Activated CD4-positive, alpha-beta T cell treated with anti-CD3 and anti-CD28 coated beads for 36 hours (primary cell): ENCODE results near the gene ZFP2. TPM values are rescaled to one million over a fixed set of nuclear protein-coding genes. Genes with fewer than 3 reads are reported as not detected.
"Not testable (repeated sequence)": the region's sequence is repeated elsewhere in the genome, so short reads cannot be mapped to it uniquely, and the experiment has no call there.

Experiments used
- ATAC-seq: fragments of 200-7000 bp; cut with Tn5 transposase; one replicate; pipeline ENCODE4 v1.10.0; 2021; ENCODE audit warnings: mild to moderate bottlenecking, moderate library complexity
- CTCF ChIA-PET: fragments of 350-600 bp; sonication (Branson Sonifier 250); formaldehyde crosslinking; loops from one replicate; lab custom pipeline; 2021; ENCODE audit warnings: antibody characterized with exemption; lab: Charles Lee
- POLR2A ChIA-PET: fragments of 350-600 bp; sonication (Branson Sonifier 250); formaldehyde crosslinking; loops from one replicate; lab custom pipeline; 2021; ENCODE audit warnings: antibody characterized with exemption, inconsistent platforms; lab: Charles Lee
- DNase-seq: peaks from one replicate; pipeline ENCODE4 v3.0.0-alpha.2; 2020
- H3K27ac Mint-ChIP-seq: one replicate; pipeline ENCODE4 v1.8.0; 2021; ENCODE audit warnings: mixed read lengths
- H3K27me3 Mint-ChIP-seq: one replicate; pipeline ENCODE4 v1.8.0; 2021; ENCODE audit warnings: mixed read lengths
- H3K36me3 Mint-ChIP-seq: one replicate; pipeline ENCODE4 v1.8.0; 2021; ENCODE audit warnings: low read depth, mixed read lengths
- H3K4me1 Mint-ChIP-seq: one replicate; pipeline ENCODE4 v1.8.0; 2021; ENCODE audit warnings: mixed read lengths
- H3K4me3 Mint-ChIP-seq: one replicate; pipeline ENCODE4 v1.8.0; 2021; ENCODE audit warnings: mild to moderate bottlenecking, moderate library complexity, mixed read lengths
- H3K9me3 Mint-ChIP-seq: one replicate; pipeline ENCODE4 v1.8.0; 2021; ENCODE audit warnings: low read depth, mixed read lengths
- intact Hi-C, 2 experiments: fragments of 100-400 bp; cut with DNase I in 1 of 2; cut with micrococcal nuclease in 1 of 2; formaldehyde crosslinking; loops; one replicate each; pipeline versions ENCODE4 v1.14.2 to v1.15.1; 2022 to 2024; cut with DNase I, micrococcal nuclease
- total RNA-seq, 2 experiments: library from RNA; stranded (reverse); gene quantifications; one replicate each; pipeline ENCODE4 v1.2.3, GENCODE V29; 2021

Gene ZFP2
- total RNA-seq = under 1 TPM; 0.37 to 0.85 TPM

DNA sequence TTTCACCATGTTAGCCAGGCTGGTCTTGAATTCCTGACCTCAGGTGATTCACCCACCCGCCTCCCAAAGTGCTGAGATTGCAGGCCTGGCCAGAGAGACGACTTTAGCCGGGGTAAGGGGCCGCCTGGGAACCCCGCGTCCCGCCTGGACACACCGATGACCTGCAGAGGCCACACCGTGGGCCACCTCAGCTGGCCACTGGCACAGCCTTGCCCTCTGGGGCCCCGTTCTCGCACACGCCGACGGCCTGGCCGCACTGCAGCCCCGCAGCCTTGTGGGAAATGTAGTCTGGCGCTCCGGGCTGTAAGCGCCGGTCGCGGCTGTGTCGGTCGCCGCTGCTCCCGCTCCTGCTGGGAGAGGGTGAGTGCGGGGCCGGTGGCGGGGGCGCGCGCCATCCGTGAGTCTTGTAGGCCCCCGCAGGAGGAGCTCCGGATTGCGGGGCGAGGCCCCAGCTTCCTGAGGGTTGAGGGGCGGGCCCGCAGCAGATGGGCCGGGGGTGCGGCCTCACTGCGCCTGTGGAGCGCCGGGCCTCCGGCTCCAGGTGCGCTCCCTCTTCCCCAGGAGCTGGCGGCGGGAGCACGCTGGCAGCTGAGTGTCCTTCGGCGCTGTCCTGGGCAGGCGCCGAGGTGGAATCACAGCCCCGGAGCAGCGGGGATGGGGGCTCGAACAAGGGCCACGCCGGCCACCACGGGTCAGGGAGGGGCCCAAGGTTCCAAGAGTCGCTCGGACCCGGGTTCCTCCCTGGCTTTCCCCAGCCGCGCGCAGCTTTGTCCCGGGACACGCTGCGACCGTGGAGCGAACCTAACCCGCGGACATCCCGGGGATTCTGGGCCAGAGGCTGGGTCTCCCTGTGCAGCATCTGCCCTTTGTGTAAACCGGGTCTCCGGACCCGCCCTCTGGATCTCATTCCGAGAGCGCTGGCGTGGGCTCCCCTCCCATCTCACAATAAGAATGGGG is at the start of gene ZFP2:
ZFP2 (plus strand) TSS at position 299 of the 957 bp plus-strand sequence. CDS start 35,401 bp downstream, outside the sequence.
- peak; percentile 63 for DNase-seq
- H3K36me3 Mint-ChIP-seq = peaks cover 25% of the 10 kb centered on the region
- peak; percentile 97 for ATAC-seq
- peak within 1 kb of the TSS; percentile 69 for H3K4me3 Mint-ChIP-seq
- peak within 1 kb of the TSS; percentile 51 for H3K27ac Mint-ChIP-seq
- no peaks in the 10 kb centered on the region for H3K27me3 Mint-ChIP-seq
- ChIA-PET CTCF (no interaction called here), POLR2A (no interaction called here)
- intact Hi-C loops = loop anchor here (1.0 to 5.0 kb wide), 4 partner anchors 37 to 166 kb away; partner anchors contain the start of genes ZNF354B (in 2 of the 2), ZNF354A (in 1 of the 2) and ZNF879 (in 1 of the 2)
- H3K9me3 Mint-ChIP-seq = peaks cover 9% of the 10 kb centered on the region
- no peaks in the 10 kb centered on the region for H3K4me1 Mint-ChIP-seq

DNA sequence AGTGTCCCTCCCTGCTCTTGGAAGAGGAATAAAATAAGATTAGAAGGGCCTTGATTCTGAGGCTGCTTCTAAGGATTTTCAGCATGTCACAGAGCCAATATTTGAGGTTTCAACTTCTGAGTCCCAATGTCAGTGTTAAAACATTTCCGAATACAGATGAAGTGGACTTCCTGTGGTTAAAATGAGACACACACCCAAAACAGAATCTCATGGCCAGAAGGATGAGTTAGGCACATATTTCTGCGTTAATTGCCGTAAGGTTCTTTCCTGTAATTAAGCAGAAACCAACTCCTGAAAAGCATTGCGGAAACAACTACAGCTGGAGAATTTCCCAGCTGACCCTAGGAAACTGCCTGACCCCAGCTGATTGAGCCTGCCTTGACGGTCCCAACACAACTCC is 46.4 kb upstream of the ZFP2 start:
- intact Hi-C loops = no loop called here
- H3K4me3 Mint-ChIP-seq = no peak overlapping the region
- H3K27ac Mint-ChIP-seq = no peak overlapping the region
- H3K9me3 Mint-ChIP-seq = no peaks in the 10 kb centered on the region
- ChIA-PET CTCF (no interaction called here), POLR2A (no interaction called here)
- no peaks in the 10 kb centered on the region for H3K4me1 Mint-ChIP-seq
- no peak for ATAC-seq
- H3K36me3 Mint-ChIP-seq = no peaks in the 10 kb centered on the region
- DNase-seq = no peak
- peaks cover 13% of the 10 kb centered on the region for H3K27me3 Mint-ChIP-seq

DNA sequence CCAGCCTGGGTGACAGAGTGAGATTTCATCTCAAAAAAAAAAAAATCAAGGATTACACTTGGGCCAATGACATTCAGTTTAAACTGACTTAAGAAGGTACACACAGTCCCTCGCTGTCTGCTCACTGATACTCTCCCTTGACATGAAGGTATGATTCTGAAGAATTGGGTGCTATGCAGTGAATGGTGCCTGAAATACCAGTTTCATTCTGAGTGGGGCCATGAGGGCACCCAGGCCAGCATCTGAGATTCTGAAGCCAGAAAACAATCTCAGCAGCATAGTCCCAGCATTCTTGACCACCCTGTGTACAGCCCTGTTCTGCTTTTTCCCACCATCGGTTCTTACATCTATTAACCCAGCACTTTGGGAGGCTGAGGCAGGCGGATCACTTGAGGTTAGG is 43.8 kb upstream of the ZFP2 start:
- POLR2A ChIA-PET = interaction anchor here (0.7 kb wide), 1 partner anchor 481 kb away, joined by 3 read pairs; no protein-coding TSS in a partner anchor
- DNase-seq (no peak), ATAC-seq (no peak)
- Mint-ChIP-seq H3K27ac (no peak overlapping the region), H3K4me1 (no peaks in the 10 kb centered on the region), H3K4me3 (no peak overlapping the region), H3K27me3 (peaks cover 16% of the 10 kb centered on the region), H3K9me3 (no peaks in the 10 kb centered on the region), H3K36me3 (no peaks in the 10 kb centered on the region)
- intact Hi-C loops = no loop called here
- CTCF ChIA-PET = no interaction called here

DNA sequence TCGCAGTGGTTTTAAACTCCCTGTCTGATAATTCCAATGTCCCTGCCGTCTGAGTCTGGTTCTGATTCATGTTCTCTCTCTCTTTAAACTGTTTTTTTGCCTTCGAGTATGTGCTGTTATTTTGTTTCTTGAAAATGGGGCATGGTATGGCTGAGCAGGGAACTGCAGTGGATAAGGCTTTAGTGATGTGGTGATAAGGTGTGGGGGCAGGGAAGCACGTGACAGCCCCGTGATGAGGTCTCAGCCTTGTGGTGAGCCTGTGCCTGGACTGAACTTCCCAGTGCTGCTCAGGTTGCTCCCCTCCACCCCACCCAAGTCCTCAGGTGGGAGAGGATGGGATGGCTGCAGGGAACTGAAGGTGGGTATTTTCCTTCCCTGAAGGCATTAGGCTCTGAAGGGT is 41.4 kb upstream of the ZFP2 start:
- Mint-ChIP-seq H3K4me1 (peaks cover 3% of the 10 kb centered on the region), H3K27ac (no peak overlapping the region), H3K27me3 (peaks cover 11% of the 10 kb centered on the region), H3K4me3 (no peak overlapping the region), H3K36me3 (no peaks in the 10 kb centered on the region), H3K9me3 (no peaks in the 10 kb centered on the region)
- ATAC-seq (no peak), DNase-seq (no peak)
- intact Hi-C loops = no loop called here
- ChIA-PET CTCF (no interaction called here), POLR2A (no interaction called here)

DNA sequence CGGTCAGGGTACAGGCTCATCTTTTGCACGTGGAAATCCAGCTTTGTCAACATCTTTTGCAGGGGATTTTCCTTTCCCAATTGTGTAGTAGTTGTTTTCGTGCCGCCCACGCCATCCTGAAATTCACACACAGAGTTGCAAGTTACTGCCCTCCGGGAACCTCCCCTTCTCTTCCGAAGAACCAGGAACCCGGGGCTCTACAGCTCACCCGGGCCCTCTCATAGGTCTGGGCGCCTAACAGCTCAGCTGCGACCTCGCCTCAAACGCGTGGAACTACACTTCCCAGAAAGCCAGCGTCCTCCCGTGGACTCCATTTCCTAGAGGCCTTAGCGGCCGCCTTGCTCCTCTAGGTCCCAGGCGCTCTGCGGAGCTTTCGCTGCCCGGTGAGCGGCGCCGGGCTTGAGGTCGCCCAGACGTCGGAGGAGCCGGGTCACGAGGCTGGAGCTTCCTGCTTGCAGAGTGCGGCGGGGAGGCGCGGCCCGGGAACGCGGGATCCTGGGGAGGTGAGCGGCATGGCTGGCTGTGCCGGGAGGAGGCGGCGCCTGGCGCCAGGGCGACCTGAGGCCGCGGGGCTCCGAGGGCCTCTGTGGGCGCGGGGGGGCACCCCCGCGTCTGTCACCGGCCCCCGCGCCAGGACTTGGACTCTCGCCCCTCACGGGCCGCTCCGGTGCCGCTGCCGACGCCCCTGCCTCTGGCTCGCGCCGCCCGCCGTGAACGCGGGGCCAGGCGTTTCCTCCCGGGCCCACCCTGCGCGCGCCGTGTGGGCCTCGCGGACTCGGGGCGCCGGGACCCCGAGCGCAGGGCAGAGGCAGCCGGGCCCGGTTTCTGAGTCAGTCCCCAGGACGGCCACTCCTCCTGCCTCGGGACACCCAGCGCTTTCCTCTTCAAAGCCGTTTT is 35.8 kb upstream of the ZFP2 start, which contains the start of gene ZNF354B:
ZNF354B (plus strand) TSS at position 329 of the 897 bp plus-strand sequence. CDS start 1,095 bp downstream, outside the sequence.
- Mint-ChIP-seq H3K27me3 (no peaks in the 10 kb centered on the region), H3K4me1 (peaks cover 24% of the 10 kb centered on the region), H3K9me3 (no peaks in the 10 kb centered on the region), H3K27ac (peak within 1 kb of the TSS; percentile 89), H3K36me3 (peaks cover 17% of the 10 kb centered on the region), H3K4me3 (peak within 1 kb of the TSS; percentile 79)
- intact Hi-C loops = loop anchor here (1.0 to 5.0 kb wide), 8 partner anchors 35 to 818 kb away; partner anchors contain the start of genes ZFP2 (in 2 of the 2), ZNF354A (in 2 of the 2), CLK4 (in 1 of the 2) and ZNF354C (in 1 of the 2)
- ChIA-PET CTCF (interaction anchor here (0.6 to 1.9 kb wide), 5 partner anchors 47 to 369 kb away, joined by 3 to 15 read pairs (median 3); partner anchors contain the start of gene ZNF354A), POLR2A (interaction anchor here (0.6 to 1.3 kb wide), 6 partner anchors 129 to 283 kb away, joined by 3 to 10 read pairs (median 3); partner anchors contain the start of genes ZNF354A, ZNF354C and ZNF879)
- DNase-seq = peak; percentile 93
- ATAC-seq = peak; percentile 100

DNA sequence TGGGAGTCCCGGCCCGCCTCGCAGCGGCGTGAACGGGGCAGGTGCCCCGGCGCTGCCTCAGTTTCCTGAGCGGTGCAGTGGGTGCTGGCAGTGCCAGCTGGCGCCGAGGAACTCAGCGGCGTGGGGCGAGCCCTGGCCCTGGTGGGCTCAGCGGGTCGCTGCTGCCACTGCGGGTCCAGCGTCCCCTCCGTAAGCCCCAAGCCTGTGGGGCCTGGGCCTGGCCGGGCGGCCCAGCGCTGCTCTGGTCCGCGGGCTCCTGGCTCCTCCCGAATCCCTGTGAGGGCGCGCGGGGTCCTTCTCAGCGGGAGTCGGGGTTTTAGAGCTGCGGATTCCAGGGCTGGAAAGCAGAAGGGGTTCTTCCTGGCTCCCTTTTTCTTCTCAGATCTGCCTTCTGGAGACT is 35.1 kb upstream of the ZFP2 start:
- Mint-ChIP-seq H3K36me3 (peaks cover 25% of the 10 kb centered on the region), H3K4me3 (peak overlapping the region; percentile 79), H3K4me1 (peaks cover 24% of the 10 kb centered on the region)
- intact Hi-C loops, CTCF ChIA-PET, H3K27me3 Mint-ChIP-seq, POLR2A ChIA-PET, ATAC-seq, H3K9me3 Mint-ChIP-seq, DNase-seq, H3K27ac Mint-ChIP-seq: not testable (repeated sequence)

DNA sequence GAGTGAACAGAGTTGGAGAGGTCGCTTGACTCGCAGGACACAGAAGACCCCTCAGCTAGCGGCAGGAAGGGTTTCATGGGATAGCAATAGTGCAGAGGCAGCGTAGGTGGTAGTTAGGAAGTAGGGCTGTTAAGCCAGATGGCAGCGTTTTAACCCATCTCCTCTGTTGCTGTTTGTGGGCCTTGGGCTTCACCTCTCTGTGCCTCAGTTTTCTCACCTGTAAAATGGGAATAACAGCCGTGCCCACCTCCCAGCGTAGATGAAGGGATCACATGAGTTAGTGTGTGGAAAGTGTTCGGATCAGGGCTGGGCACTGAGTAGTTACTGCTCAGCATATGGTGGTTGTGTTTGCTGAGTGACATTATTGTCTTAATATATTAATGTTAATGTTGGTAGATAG is 34.1 kb upstream of the ZFP2 start:
- Mint-ChIP-seq H3K27ac (no peak overlapping the region), H3K9me3 (no peaks in the 10 kb centered on the region), H3K36me3 (peaks cover 35% of the 10 kb centered on the region), H3K4me3 (peak overlapping the region; percentile 55), H3K27me3 (no peaks in the 10 kb centered on the region), H3K4me1 (peaks cover 24% of the 10 kb centered on the region)
- CTCF ChIA-PET = interaction anchor here (0.7 kb wide), 1 partner anchor 97 kb away, joined by 3 read pairs; no protein-coding TSS in a partner anchor
- intact Hi-C loops = no loop called here
- DNase-seq (no peak), ATAC-seq (no peak)
- POLR2A ChIA-PET = no interaction called here

DNA sequence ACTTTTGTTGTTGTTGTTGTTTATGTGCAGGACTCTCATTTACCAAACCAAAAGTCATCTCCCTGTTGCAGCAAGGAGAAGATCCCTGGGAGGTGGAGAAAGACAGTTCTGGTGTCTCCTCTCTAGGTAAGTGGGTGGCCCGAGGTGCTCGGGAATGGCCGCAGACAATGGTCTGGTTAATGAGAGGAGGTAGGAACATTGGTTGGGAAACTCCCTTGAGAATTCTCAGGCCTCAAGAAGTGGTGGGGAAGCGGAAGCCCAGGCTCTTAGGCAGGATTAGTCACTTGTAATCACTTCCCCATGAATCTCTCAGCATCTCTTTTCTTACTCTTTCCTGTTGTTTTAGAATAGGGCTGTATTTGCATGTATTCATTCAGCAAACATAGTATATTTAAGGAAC is 28.8 kb upstream of the ZFP2 start:
- no peak overlapping the region for H3K27ac Mint-ChIP-seq
- no peak for DNase-seq
- POLR2A ChIA-PET = no interaction called here
- H3K27me3 Mint-ChIP-seq = no peaks in the 10 kb centered on the region
- ATAC-seq = no peak
- CTCF ChIA-PET = no interaction called here
- H3K9me3 Mint-ChIP-seq = peaks cover 22% of the 10 kb centered on the region
- H3K36me3 Mint-ChIP-seq = peaks cover 83% of the 10 kb centered on the region
- intact Hi-C loops = no loop called here
- H3K4me1 Mint-ChIP-seq = peaks cover 10% of the 10 kb centered on the region
- H3K4me3 Mint-ChIP-seq = no peak overlapping the region

DNA sequence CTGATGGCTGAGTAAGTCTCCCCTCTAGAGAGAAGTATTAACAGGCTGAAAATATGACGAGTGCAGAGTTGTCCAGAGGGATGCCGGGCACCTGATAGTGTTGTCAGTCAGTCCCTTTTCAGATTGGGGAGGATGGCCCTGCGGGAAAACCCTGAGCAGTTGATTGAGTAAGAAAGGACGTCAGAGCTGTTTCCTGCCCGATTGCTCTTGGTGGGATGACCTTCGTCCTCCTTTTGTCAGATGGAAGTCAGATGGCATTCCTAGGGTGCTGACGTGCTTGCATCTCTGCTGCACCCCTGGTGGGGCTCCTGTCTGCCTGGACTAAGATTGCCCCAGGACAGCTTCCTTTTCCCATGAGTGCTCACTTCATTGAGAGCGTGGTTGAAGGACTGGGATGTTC is 26.1 kb upstream of the ZFP2 start:
- DNase-seq (no peak), ATAC-seq (no peak)
- ChIA-PET POLR2A (no interaction called here), CTCF (no interaction called here)
- no peaks in the 10 kb centered on the region for H3K27me3 Mint-ChIP-seq
- intact Hi-C loops = no loop called here
- peaks cover 99% of the 10 kb centered on the region for H3K36me3 Mint-ChIP-seq
- peaks cover 5% of the 10 kb centered on the region for H3K4me1 Mint-ChIP-seq
- H3K4me3 Mint-ChIP-seq = no peak overlapping the region
- H3K27ac Mint-ChIP-seq = no peak overlapping the region
- peaks cover 41% of the 10 kb centered on the region for H3K9me3 Mint-ChIP-seq

DNA sequence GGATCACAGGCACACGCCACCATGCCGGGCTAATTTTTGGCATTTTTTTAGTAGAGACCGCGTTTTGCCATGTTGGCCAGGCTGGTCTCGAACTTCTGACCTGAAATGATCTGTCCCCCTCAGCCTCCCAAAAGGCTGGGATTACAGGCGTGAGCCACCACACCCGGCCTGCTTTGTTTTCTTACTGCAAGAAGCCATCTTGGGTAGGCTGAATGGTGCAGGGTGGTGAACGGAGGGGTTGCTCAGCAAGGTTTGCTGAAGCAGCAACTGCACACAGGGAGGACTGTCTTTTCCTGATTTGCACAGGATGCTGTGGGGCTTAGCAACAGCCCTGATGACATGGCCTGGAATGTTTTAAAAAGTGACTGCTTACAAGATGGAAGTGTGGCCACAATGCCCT is 25.3 kb upstream of the ZFP2 start:
- Mint-ChIP-seq H3K27me3 (no peaks in the 10 kb centered on the region), H3K4me1 (peaks cover 5% of the 10 kb centered on the region), H3K4me3 (no peak overlapping the region), H3K27ac (no peak overlapping the region), H3K9me3 (peaks cover 49% of the 10 kb centered on the region), H3K36me3 (peaks cover 99% of the 10 kb centered on the region)
- DNase-seq = no peak
- CTCF ChIA-PET = no interaction called here
- intact Hi-C loops = loop anchor here in 1 of 2 experiments (5.0 kb wide), 1 partner anchor 62 kb away; no protein-coding TSS in a partner anchor
- ATAC-seq = no peak
- POLR2A ChIA-PET = no interaction called here

DNA sequence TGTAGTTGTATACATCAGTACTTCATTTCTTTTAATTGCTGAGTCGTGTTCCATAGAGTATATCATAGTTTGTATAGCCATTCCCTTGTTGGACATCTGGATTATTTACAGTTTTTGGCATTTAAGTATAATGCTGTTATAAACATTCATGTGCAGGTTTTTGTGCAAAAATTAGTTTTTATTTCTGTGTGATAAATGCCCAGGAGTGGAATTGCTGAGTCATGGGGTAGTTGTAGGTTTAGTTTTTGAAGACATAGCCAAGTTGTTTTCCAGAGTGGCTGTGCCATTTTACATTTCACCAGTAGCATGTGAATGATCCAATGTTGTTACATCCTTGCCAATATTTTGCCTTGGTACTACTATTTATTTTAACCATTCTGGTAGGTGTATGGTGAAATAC is 23.4 kb upstream of the ZFP2 start:
- H3K27ac Mint-ChIP-seq = no peak overlapping the region

More for the DNA sequence above, 23.4 kb upstream of the ZFP2 start:
- intact Hi-C loops = loop anchor here in 1 of 2 experiments (5.0 kb wide), 1 partner anchor 60 kb away; no protein-coding TSS in a partner anchor
- H3K9me3 Mint-ChIP-seq = peaks cover 66% of the 10 kb centered on the region
- ATAC-seq = no peak
- H3K4me1 Mint-ChIP-seq = peaks cover 5% of the 10 kb centered on the region
- ChIA-PET POLR2A (no interaction called here), CTCF (no interaction called here)
- no peaks in the 10 kb centered on the region for H3K27me3 Mint-ChIP-seq
- peaks cover 99% of the 10 kb centered on the region for H3K36me3 Mint-ChIP-seq
- DNase-seq = no peak
- no peak overlapping the region for H3K4me3 Mint-ChIP-seq
